Stimulated activated naive B cell treated with anti-CD40 and anti-IgM and Interleukin-4, amounts not matched to agents 10 μg/mL and 1 μg/mL and 100 μg/mL, for 72 hours (primary cell): ENCODE data around the gene BIN2.
"Not testable (repeated sequence)": the region's sequence is repeated elsewhere in the genome, so short reads cannot be mapped to it uniquely, and the experiment has no call there.

Experiments
- ATAC-seq, 2 donors: fragments of 150-1000 bp; cut with Tn5 transposase; replicated peaks; 2 replicates each; pipeline ENCODE4 v1.10.0; 2021; ENCODE audit warnings: moderate library complexity in 1 of 2
- DNase-seq: peaks from one replicate; pipeline ENCODE4 v3.0.0; 2021
- H3K27ac Mint-ChIP-seq: one replicate; pipeline ENCODE4 v1.8.0; 2022; ENCODE audit warnings: mild to moderate bottlenecking, mixed read lengths
- H3K27me3 Mint-ChIP-seq, 2 donors: one replicate each; pipeline ENCODE4 v1.8.0; 2022; ENCODE audit warnings: mixed read lengths in 2 of 2
- H3K36me3 Mint-ChIP-seq, 2 donors: one replicate each; pipeline ENCODE4 v1.8.0; 2022; ENCODE audit warnings: mixed read lengths in 2 of 2, mild to moderate bottlenecking in 1 of 2
- H3K4me1 Mint-ChIP-seq, 2 donors: one replicate each; pipeline ENCODE4 v1.8.0; 2022; ENCODE audit warnings: mixed read lengths in 2 of 2, mild to moderate bottlenecking in 1 of 2
- H3K4me3 Mint-ChIP-seq, 2 donors: one replicate each; pipeline ENCODE4 v1.8.0; 2022; ENCODE audit warnings: mild to moderate bottlenecking in 2 of 2, mixed read lengths in 2 of 2, moderate library complexity in 1 of 2
- H3K9me3 Mint-ChIP-seq, 2 donors: one replicate each; pipeline ENCODE4 v1.8.0; 2022; ENCODE audit warnings: mixed read lengths in 2 of 2, mild to moderate bottlenecking in 1 of 2

Gene BIN2

GRCh38 chr12:51270951-51271518 lies 52.9 kb downstream of the BIN2 start:
- ATAC-seq (peak; percentile 8 to 19), DNase-seq (no peak)
- Mint-ChIP-seq H3K4me1 (peaks cover 18 to 20% of the 10 kb centered on the region in 2 donors), H3K9me3 (no peaks in the 10 kb centered on the region), H3K36me3 (no peaks in the 10 kb centered on the region), H3K4me3 (peak overlapping the region; percentile 90 to 92), H3K27me3 (no peaks in the 10 kb centered on the region), H3K27ac (peak overlapping the region; percentile 85)

DNA sequence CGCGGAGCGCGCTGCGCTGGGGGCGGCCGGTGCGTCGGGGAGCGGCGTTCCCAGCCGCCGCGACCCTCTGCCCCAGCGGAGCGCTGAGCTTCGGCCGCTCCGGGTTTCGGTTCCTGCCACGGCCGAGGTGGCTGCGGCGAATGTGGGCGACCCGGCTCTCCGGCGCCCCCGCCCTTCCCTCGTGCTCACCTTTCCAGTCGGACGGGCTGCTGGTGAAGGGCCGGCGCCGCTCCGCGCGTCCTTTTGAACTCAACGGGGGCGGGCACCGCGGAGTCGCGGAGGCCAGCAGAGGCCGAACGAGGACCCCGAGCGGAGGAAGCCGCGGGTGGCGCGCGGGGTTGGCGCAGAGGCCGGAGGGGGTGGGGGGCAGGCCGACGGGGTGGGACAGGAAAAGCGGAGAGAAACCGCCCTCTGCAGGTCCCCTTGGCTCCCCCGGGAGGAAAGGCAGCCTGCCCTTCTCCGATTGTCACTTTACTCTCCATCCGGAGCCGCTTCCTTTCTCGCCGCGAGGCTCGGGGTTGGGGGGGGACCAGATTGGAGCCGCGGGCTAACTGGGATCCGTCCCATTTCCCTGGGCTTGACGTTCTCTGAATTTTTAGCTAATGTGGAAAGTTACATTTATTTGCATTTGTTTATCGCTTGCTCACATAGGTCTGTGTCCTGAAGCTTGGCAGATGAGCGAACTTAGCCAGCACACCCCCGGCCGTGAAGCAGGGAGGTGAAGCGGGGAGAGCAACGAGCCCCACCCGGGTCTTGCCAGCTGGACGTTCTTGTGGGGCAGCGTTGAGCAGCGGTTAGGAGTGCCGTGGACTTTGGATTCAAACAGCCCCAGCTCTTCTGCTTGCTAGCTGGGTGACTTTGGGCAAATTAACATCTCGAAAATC lies 53.7 kb downstream of the BIN2 start, which contains the start of gene SMAGP:
Gene SMAGP (minus strand): TSS at position 349 of the 884 bp plus-strand sequence. CDS start 1,137 bp downstream, outside the sequence.
- no peaks in the 10 kb centered on the region for H3K27me3 Mint-ChIP-seq
- DNase-seq (peak; percentile 65), ATAC-seq (peak; percentile 84 to 86)
- H3K36me3 Mint-ChIP-seq: peaks cover 3 to 4% of the 10 kb centered on the region in 2 donors
- peak within 1 kb of the TSS; percentile 85 for H3K27ac Mint-ChIP-seq
- peaks cover 0 to 1% of the 10 kb centered on the region in 2 donors for H3K9me3 Mint-ChIP-seq
- H3K4me1 Mint-ChIP-seq: peaks cover 22 to 23% of the 10 kb centered on the region in 2 donors
- H3K4me3 Mint-ChIP-seq: peak within 1 kb of the TSS; percentile 90 to 92

- ATAC-seq: peak; percentile 55
- peak overlapping the region; percentile 75 to 80 for H3K4me3 Mint-ChIP-seq
- peak overlapping the region; percentile 71 for H3K27ac Mint-ChIP-seq
- DNase-seq: no peak
- H3K4me1 Mint-ChIP-seq: peaks cover 24 to 25% of the 10 kb centered on the region in 2 donors
- no peaks in the 10 kb centered on the region for H3K27me3 Mint-ChIP-seq
- peaks cover 0 to 1% of the 10 kb centered on the region in 2 donors for H3K9me3 Mint-ChIP-seq
- peaks cover 3 to 4% of the 10 kb centered on the region in 2 donors for H3K36me3 Mint-ChIP-seq
Observed at GRCh38 chr12:51269174-51270066, 54.6 kb downstream of the BIN2 start.

- Mint-ChIP-seq H3K9me3 (peaks cover 0 to 1% of the 10 kb centered on the region in 2 donors), H3K4me3 (no peak overlapping the region), H3K27me3 (no peaks in the 10 kb centered on the region), H3K36me3 (peaks cover 3 to 4% of the 10 kb centered on the region in 2 donors), H3K4me1 (peaks cover 15 to 18% of the 10 kb centered on the region in 2 donors), H3K27ac (no peak overlapping the region)
- ATAC-seq (peak; percentile 35 to 48), DNase-seq (no peak)
Observed at GRCh38 chr12:51265024-51265423, 59.0 kb downstream of the BIN2 start.

DNA sequence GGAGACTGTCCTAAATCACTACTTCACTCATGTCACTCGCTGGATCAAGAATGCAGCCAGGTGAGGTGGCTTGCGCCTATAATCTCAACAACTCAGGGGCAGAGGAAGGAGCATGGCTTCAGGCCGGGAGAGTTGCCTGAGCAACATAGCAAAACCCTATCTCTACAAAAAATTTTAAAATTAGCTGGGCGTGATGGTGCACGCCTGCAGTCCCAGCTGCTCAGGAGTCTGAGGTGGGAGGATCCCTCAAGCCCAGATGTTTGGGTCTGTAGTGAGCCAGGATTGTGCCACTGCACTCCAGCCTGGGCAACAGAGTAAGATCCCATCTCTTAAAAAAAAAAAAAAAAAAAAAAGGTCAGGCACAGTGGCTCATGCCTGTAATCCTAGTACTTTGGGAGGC lies 59.7 kb downstream of the BIN2 start:
- Mint-ChIP-seq H3K9me3 (peaks cover 0 to 1% of the 10 kb centered on the region in 2 donors), H3K36me3 (peaks cover 3 to 4% of the 10 kb centered on the region in 2 donors), H3K4me1 (peaks cover 12 to 15% of the 10 kb centered on the region in 2 donors), H3K27me3 (no peaks in the 10 kb centered on the region), H3K27ac (no peak overlapping the region), H3K4me3 (no peak overlapping the region)
- ATAC-seq (no peak), DNase-seq (no peak)

DNA sequence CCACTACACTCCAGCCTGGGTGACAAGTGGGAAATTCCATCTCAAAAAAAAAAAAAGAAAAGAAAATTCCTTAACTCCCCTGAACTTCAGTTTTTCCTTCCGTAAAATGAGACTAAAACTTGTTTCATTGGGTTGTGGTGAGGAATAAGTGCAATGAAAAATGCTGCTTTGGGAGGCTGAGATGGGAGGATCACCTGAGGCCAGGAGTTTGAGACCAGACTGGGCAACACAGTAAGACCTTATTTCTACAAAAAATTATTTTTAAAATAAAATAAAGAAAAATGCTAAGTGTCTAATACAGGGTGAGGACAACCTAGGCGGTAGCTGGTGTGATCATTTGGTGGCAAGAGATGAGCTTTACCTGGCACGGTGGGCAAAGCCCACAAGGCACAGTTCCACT lies 60.6 kb downstream of the BIN2 start:
- DNase-seq: no peak
- no peak overlapping the region for H3K27ac Mint-ChIP-seq
- H3K36me3 Mint-ChIP-seq: peaks cover 3 to 4% of the 10 kb centered on the region in 2 donors
- no peak overlapping the region for H3K4me3 Mint-ChIP-seq
- no peak for ATAC-seq
- H3K27me3 Mint-ChIP-seq: no peaks in the 10 kb centered on the region
- H3K9me3 Mint-ChIP-seq: peaks cover 0 to 1% of the 10 kb centered on the region in 2 donors
- H3K4me1 Mint-ChIP-seq: peaks cover 6 to 10% of the 10 kb centered on the region in 2 donors

- no peak overlapping the region for H3K4me3 Mint-ChIP-seq
- H3K27ac Mint-ChIP-seq: no peak overlapping the region
- no peak for DNase-seq
Observed at GRCh38 chr12:51262758-51263177, 61.2 kb downstream of the BIN2 start.

DNA sequence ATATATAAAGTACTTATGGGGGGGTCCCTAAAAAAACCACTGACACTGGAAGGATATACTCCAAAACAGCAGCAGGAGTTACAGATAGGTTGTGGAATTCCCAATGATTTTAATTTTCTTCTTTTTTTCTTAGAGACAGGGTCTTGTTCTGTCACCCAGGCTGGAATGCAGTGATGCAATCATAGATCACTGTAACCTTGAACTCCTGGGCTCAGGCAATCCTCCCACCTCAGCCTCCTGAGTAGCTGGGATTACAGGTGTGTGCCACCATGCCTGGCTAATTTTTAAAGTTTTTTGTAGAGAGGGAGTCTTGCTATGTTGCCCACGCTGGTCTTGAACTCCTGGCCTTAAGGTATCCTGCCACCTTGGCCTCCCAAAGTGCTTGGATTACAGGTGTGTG lies 64.4 kb downstream of the BIN2 start:
- H3K4me1 Mint-ChIP-seq: not testable (repeated sequence)

More at GRCh38 chr12:51262758-51263177, 61.2 kb downstream of the BIN2 start:
- Mint-ChIP-seq H3K9me3 (peaks cover 0 to 1% of the 10 kb centered on the region in 2 donors), H3K4me1 (peaks cover 6 to 10% of the 10 kb centered on the region in 2 donors), H3K27me3 (no peaks in the 10 kb centered on the region), H3K36me3 (peaks cover 3 to 4% of the 10 kb centered on the region in 2 donors)
- ATAC-seq: peak; percentile 49 to 61

DNA sequence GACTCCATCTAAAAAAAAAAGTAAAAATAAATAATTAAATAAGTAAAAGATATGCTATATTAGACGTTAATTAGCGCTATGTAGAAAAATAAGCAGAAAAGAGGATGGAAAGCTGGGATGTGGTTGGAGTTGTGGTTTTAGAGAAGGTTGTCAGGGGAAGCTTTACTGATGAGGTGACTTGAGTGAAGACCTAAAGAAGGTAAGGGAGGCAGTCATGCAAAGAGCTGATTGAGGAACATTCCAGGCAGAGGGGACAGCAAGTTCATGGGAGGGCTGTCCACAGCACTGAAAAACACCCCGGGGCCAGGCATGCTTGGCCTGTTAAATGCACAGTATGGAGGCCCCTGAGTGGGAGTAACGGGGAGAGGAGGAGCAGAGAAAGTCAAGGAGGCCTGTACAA lies 69.4 kb downstream of the BIN2 start:
- Mint-ChIP-seq H3K27me3 (no peaks in the 10 kb centered on the region), H3K9me3 (no peaks in the 10 kb centered on the region), H3K4me1 (peaks cover 3 to 7% of the 10 kb centered on the region in 2 donors), H3K36me3 (peaks cover 7 to 25% of the 10 kb centered on the region in 2 donors), H3K4me3 (peak overlapping the region in 1 of 2 donors; percentile 0), H3K27ac (peak overlapping the region; percentile 79)
- ATAC-seq: no peak
- DNase-seq: no peak

More for the DNA sequence above, 64.4 kb downstream of the BIN2 start:
- not testable (repeated sequence) for H3K27ac Mint-ChIP-seq, ATAC-seq, H3K27me3 Mint-ChIP-seq, H3K4me3 Mint-ChIP-seq, H3K9me3 Mint-ChIP-seq, DNase-seq
- peaks cover 5 to 12% of the 10 kb centered on the region in 2 donors for H3K36me3 Mint-ChIP-seq

DNA sequence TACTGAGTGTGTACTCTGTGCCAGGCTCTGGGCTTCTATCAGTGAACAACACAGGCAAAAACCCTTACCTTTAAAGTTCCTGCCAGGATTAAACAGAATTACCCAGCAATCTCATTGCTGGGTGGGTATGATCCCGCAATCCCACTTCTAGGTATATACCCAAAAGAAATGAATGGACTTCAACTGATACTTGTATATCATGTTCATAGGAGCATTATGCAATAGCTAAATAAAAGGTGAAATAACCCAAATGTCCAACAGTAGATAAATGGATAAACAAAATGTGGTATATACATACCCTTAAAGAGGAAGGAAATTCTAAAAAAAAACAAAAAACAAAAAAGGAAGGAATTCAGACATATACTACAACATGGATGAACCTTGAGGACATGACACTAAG lies 70.7 kb downstream of the BIN2 start:
- ATAC-seq (no peak), DNase-seq (no peak)
- Mint-ChIP-seq H3K27ac (no peak overlapping the region), H3K9me3 (no peaks in the 10 kb centered on the region), H3K27me3 (no peaks in the 10 kb centered on the region), H3K36me3 (peaks cover 14 to 32% of the 10 kb centered on the region in 2 donors), H3K4me3 (no peak overlapping the region), H3K4me1 (peaks cover 5 to 10% of the 10 kb centered on the region in 2 donors)

DNA sequence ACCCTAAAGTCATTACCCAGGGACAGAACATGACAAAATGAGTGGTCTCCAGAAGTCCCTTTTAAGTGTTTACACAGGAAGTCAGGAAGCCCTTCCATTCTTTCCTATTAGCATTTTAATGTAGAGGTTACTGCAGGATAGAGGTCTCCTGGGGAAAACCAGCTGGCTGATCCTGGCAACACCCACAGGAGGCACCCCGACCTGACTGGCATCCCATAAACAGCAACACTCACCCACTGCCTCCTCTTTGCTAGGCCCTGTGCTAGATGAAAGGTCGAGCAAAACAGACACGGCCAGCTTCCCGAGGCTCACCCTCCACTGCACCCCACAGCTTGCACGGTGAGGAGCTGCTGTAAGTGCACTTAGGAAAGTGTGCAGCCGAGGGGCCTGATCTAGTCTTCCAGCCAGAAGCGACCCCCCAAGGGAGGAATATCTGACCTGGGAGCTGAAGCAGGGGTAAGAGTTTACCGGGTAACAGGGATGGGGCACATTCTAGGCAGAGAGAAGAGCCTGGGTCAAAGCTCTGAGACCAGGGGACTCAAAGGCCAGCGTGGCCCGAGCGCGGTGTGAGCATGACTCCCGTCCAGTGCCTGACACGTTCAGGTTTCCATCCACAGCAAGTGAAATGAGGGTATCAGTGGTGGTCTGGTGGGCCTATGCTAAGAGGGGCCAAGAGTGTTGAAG lies 76.3 kb downstream of the BIN2 start:
- no peaks in the 10 kb centered on the region for H3K27me3 Mint-ChIP-seq
- ATAC-seq (no peak), DNase-seq (no peak)
- H3K36me3 Mint-ChIP-seq: peaks cover 32 to 48% of the 10 kb centered on the region in 2 donors
- H3K4me1 Mint-ChIP-seq: peaks cover 30 to 50% of the 10 kb centered on the region in 2 donors
- H3K27ac Mint-ChIP-seq: no peak overlapping the region
- H3K9me3 Mint-ChIP-seq: no peaks in the 10 kb centered on the region
- H3K4me3 Mint-ChIP-seq: no peak overlapping the region

DNA sequence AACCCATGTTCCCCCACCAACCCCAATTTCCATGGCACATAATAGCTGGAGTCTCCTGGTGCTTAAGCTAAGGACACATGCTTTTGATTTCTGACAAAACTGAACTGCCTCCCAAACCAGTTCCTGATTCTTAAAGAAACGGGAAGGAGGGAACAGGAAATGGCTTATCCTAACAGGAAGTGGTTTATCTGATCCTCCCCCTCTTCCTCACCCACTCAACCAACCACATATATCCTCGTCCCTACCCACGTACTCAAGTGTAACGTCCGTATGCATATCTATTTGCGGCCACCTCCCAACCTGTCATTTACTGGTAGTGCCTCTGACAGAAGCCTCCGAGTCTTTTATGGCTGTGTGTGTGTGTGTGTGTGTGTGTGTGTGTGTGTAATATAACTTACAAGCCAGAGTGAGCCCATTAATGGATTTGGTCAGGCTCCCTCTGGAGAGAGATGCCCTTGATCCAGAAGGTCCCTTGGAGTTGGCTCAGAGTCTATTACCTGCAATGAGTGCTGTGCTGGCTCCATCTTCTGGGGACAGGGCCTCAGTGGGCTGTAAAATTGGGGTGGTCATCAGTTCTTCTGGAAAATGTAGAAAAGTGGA lies 77.6 kb downstream of the BIN2 start:
- DNase-seq (no peak), ATAC-seq (peak; percentile 69 to 76)
- peak overlapping the region; percentile 21 to 25 for H3K4me3 Mint-ChIP-seq
- H3K27ac Mint-ChIP-seq: peak overlapping the region; percentile 78
- no peaks in the 10 kb centered on the region for H3K9me3 Mint-ChIP-seq
- peaks cover 39 to 56% of the 10 kb centered on the region in 2 donors for H3K36me3 Mint-ChIP-seq
- H3K4me1 Mint-ChIP-seq: peaks cover 35 to 56% of the 10 kb centered on the region in 2 donors
- no peaks in the 10 kb centered on the region for H3K27me3 Mint-ChIP-seq
